HEK293T (cell line): ENCODE data around the gene SOX14.

Source experiments
- BHLHE40 ChIP-seq: fragments of 450-650 bp; IDR thresholded peaks from 2 replicates; pipeline ENCODE4 v1.6.1; 2016; ENCODE audit warnings: mild to moderate bottlenecking, moderate library complexity, borderline replicate concordance
- CTBP1 ChIP-seq: fragments of 450-650 bp; IDR thresholded peaks from 2 replicates; pipeline ENCODE4 v1.6.1; 2016; ENCODE audit warnings: borderline replicate concordance
- FOXA1 ChIP-seq: fragments of 450-650 bp; IDR thresholded peaks from 2 replicates; pipeline ENCODE4 v1.6.1; 2016; ENCODE audit warnings: mild to moderate bottlenecking
- FOXM1 ChIP-seq: fragments of 450-650 bp; IDR thresholded peaks from 2 replicates; pipeline ENCODE4 v1.6.1; 2017; ENCODE audit warnings: mild to moderate bottlenecking, borderline replicate concordance
- HDGF ChIP-seq: fragments of 450-650 bp; IDR thresholded peaks from 2 replicates; pipeline ENCODE4 v1.6.1; 2017; ENCODE audit warnings: antibody characterized with exemption, borderline replicate concordance
- LEF1 ChIP-seq: fragments of 450-650 bp; IDR thresholded peaks from 2 replicates; pipeline ENCODE4 v1.6.1; 2017; ENCODE audit warnings: mild to moderate bottlenecking, borderline replicate concordance
- SP1 ChIP-seq: fragments of 450-650 bp; IDR thresholded peaks from 2 replicates; pipeline ENCODE4 v1.6.1; 2017
- SUZ12 ChIP-seq: fragments of 450-650 bp; IDR thresholded peaks from 2 replicates; pipeline ENCODE4 v1.6.1; 2016; ENCODE audit warnings: mild to moderate bottlenecking
- TARDBP ChIP-seq: fragments of 450-650 bp; IDR thresholded peaks from 2 replicates; pipeline ENCODE4 v1.6.1; 2016
- ZNF384 ChIP-seq: fragments of 450-650 bp; IDR thresholded peaks from 2 replicates; pipeline ENCODE4 v1.6.1; 2016

- TF ChIP-seq BHLHE40 (no peak), HDGF (no peak), LEF1 (no peak), FOXM1 (no peak), ZNF384 (no peak), SP1 (no peak), SUZ12 (no peak), CTBP1 (no peak), FOXA1 (no peak), TARDBP (no peak)
These were observed 39.1 kb downstream of the SOX14 start for GRCh38 chr3:137803215-137803614.
